NCI-H1436 treated with DMSO at 0.1 percent for 48 hours (cell line): Measurements from ENCODE around the gene CNTN4.

Source experiments
- DNase-seq: peaks from one replicate; lab custom pipeline; 2025; lab: John Stamatoyannopoulos, UW

CNTN4 gene

GRCh38 chr3:2701471-2701870, 602.8 kb downstream of the CNTN4 start:
- no peak for DNase-seq

GRCh38 chr3:2706144-2706835, 607.6 kb downstream of the CNTN4 start:
- no peak for DNase-seq

GRCh38 chr3:2706836-2707210, 608.2 kb downstream of the CNTN4 start:
- no peak for DNase-seq

GRCh38 chr3:2711081-2711480, 612.4 kb downstream of the CNTN4 start:
- DNase-seq: no peak

GRCh38 chr3:2713923-2714322, 615.3 kb downstream of the CNTN4 start:
- no peak for DNase-seq

- DNase-seq: no peak
Observed at GRCh38 chr3:2714834-2715233, 616.2 kb downstream of the CNTN4 start.

- no peak for DNase-seq
Observed at GRCh38 chr3:2727101-2727500, 628.4 kb downstream of the CNTN4 start.

GRCh38 chr3:2727610-2728318, 629.1 kb downstream of the CNTN4 start:
- no peak for DNase-seq

GRCh38 chr3:2731843-2732242, 633.2 kb downstream of the CNTN4 start:
- DNase-seq: no peak

GRCh38 chr3:2735392-2735894, 636.8 kb downstream of the CNTN4 start:
- DNase-seq: no peak

GRCh38 chr3:2741516-2741915, 642.9 kb downstream of the CNTN4 start:
- DNase-seq: no peak

GRCh38 chr3:2765002-2765579, 666.4 kb downstream of the CNTN4 start:
- DNase-seq: peak; percentile 29

GRCh38 chr3:2770451-2770850, 671.8 kb downstream of the CNTN4 start:
- no peak for DNase-seq

GRCh38 chr3:2771193-2771592, 672.5 kb downstream of the CNTN4 start:
- DNase-seq: no peak

GRCh38 chr3:2771741-2772140, 673.1 kb downstream of the CNTN4 start:
- no peak for DNase-seq

GRCh38 chr3:2772803-2773202, 674.1 kb downstream of the CNTN4 start:
- no peak for DNase-seq

GRCh38 chr3:2774481-2775249, 676.0 kb downstream of the CNTN4 start:
- DNase-seq: no peak

- DNase-seq: no peak
Observed at GRCh38 chr3:2783261-2783660, 684.6 kb downstream of the CNTN4 start.

GRCh38 chr3:2784627-2785026, 686.0 kb downstream of the CNTN4 start:
- DNase-seq: no peak

- DNase-seq: no peak
Observed at GRCh38 chr3:2790266-2790815, 691.7 kb downstream of the CNTN4 start.

GRCh38 chr3:2792432-2792831, 693.8 kb downstream of the CNTN4 start:
- no peak for DNase-seq

- no peak for DNase-seq
Observed at GRCh38 chr3:2793987-2794386, 695.3 kb downstream of the CNTN4 start.
